ENCODE measurements around the gene MRPL28.
"Not testable (repeated sequence)": the region's sequence is repeated elsewhere in the genome, so short reads cannot be mapped to it uniquely, and the experiment has no call there.

Gene MRPL28

DNA sequence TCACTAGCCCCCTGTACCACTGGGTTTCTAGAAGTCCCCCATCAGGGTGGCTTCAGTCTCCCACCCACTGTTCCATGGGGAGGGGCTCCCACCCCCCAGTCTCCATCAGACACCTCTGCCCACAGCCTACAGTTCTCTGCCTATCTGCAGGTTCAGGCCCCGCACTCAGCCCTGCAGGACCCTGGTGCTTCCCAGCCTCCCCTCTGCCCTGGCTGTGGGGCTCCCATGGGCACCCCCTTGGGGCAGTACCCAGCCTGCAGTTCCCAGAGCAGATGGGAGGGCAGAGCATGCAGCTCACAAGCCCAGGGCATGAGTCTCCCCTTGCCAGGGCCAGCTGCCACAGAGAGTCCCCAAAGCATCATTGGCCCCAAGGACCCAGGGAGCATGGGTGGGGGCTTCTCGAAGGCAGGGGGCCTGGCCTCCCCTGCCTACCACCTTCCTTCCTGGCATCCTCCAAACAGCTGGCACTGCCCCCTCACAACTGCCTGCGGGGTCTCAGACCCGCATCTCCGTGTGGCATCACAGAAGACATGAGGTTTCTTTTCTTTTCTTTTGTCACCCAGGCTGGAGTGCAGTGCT lies 2.8 kb upstream of the MRPL28 start:
- no peak for DNase-seq

DNA sequence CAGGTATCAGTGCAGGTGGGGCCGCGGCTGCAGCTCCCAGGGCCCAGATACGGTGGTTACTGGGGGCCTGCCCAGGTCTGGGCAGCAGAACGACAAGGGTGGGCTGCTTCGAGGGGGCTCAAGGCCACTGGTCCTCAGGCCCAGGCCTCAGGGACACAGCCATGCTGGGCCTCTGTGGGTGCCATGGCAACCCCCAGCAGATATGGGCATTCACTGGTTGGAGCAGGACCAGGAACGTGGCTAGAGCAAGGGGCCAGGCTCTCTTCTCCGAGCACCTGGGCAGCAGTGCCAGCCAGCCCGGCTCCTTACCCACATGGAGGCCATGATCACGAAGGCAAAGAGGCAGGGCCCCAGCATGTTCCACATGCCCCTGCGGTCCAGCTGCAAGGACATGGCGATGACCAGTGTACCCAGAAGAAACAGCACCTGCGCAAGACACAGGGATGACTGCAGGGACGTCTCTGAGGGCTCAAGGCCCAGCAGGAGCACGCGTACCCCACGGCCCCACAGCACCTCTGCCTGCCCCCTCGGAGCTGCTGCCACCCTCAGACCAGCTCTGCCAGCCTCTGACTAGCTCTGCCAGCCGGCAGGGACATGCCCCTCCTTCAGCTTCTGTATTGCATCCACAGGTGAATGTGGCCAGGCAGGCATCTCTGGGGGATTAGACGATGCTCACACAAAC lies 2.1 kb upstream of the MRPL28 start:
- no peak for DNase-seq

DNA sequence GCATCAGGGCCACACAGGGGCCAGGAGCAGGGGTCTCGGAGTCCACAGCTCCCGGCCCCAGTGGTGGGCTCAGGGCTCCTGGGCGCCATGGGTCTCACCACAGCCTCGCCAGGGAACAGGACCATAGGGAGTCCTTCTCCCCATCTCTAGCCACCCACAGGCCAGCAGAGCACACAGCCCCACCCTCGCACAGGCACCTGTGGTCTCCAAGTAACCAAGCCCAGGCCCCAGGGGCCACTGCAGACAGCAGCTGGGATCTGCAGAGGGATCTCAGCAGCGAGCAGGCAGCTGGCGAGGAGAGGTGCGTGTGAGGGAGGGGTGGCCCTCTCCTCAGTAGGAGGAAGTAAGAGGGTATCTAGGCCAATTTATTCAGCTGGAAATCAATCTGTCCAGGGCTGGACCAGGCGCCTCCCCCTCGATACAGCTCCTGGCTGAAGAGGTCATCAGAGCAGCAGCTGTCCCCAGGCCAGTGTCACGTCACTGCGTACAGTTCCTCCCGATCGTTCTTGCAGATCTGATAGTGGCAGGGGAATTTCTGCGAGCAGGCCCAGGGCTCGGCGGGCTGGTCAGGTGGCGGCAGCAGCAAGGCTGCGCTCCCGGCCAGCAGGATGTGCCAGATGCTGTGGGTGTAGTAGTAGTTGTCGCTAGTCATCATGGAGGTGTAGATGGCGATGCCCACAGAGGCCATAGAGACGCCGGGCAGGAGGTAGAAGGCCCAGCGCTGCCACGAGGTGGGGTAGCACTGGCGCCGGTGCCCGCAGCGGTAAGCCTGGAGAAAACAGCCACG lies 1.4 kb upstream of the MRPL28 start:
- no peak for DNase-seq

DNA sequence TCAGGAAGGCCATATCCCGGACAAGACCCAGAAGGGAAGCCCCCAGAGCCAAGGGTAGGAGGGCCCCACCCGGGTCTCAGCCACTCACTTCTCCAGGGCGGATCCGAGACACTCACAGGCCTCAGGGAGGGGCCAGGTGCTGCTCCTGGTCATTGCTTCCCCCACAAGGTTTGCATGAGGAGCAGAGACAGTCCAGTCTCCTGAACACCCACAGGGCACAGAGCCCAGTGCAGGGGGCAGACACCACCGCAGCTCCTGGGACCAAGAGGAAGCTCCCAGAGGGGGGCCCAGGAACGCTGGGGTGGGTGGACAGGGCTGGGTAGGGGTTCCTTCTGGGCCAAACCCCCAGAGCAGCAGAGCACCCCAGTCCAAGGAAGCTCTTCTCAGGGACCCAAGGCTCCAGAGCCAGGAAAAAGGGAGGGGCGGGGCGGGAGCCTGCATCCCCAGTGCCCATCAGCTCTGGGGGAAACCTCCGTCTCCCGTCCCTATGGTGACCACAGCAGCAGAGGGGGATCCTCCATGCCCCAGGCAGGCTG lies 709 bp upstream of the MRPL28 start:
- DNase-seq = no peak

DNA sequence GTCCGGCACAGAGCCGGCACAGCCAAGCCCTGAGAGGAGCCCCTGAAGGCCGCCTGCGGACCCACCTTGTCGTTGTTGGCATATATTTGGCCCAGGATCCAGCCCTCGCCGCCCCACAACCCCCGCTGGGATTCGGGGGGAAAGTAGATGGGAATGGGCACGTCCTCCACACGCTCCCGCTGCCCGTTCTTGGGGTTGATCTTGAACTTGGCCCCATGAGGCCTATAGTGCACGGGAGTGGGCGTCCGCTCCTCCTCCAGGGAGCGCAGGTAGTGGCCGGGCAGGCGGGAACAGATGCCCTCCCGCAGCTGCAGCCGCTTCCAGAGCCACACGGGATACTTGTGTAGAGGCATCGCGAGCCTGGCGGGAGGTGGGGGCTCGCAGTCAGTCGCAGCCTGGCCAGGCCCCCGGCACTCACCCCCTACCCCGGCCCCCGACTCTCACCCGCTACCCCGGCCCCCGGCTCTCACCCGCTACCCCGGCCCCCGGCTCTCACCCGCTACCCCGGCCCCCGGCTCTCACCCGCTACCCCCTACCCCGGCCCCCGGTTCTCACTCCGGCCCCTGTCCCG lies 387 bp downstream of the MRPL28 start:
- DNase-seq = no peak

DNA sequence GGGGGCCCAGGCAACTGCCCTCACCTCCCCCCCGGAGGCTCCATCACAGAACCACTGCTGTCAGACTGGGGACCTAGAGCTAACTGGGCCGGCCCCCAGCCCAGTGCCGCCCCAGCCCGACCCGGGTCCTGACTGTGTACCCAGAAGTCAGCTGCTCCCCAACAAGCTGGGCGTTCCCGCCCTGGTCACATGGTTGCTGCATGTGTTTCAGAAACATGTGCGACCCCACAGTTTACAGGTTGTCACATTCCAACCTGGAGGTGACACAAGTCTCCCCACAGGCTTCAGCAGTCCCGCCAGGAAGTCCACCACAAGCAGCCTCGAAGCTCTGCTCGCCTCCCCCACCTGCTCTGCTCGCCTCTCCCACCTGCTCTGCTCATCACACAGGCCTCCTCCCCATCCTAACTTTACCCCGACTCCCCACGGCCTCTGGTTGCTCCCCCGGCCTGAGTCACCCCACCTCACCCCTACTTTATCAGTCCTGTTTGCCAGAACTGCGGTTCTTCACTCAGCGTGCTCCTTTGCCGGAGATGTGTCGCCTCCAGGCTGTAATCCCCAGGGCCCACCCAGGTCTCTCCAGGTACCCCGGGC lies 968 bp downstream of the MRPL28 start:
- no peak for DNase-seq

DNA sequence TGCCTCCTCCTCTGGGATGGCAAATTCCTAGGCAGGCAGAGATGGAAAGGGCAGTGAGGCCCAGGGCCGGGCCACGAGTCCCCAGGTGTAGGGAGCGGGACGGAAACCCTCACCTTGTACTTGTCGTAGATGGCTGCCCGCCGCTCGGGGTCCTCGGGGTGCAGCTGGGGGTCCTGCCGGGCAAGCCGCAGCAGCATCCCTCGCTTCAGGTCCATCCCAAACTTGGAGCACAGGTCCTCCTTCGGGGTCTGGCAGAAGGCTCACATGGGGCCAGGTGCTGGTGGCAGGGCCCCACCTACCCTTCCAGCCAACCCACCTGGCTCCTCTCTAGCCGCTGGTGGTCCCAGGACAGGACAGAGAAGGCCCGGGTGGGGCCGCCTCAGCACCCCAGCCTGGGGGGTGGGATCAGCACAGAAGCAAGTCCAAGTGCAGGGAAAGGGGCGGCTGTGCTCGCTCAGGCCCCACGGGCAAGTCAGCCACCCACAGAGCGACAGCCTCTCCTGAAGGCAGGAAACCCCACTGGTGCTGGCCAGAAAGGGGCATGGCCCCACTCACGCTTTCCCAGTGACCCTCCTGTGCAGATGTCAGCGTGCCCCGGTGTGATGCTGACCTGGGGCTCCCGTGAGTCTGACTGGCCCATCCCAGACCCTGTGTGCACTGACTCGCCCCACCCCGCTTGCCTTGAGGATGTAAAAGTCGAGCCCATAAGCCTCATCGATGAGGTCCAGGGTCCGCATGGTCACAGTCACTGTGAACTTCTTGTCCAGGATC lies 1.8 kb downstream of the MRPL28 start:
- no peak for DNase-seq

DNA sequence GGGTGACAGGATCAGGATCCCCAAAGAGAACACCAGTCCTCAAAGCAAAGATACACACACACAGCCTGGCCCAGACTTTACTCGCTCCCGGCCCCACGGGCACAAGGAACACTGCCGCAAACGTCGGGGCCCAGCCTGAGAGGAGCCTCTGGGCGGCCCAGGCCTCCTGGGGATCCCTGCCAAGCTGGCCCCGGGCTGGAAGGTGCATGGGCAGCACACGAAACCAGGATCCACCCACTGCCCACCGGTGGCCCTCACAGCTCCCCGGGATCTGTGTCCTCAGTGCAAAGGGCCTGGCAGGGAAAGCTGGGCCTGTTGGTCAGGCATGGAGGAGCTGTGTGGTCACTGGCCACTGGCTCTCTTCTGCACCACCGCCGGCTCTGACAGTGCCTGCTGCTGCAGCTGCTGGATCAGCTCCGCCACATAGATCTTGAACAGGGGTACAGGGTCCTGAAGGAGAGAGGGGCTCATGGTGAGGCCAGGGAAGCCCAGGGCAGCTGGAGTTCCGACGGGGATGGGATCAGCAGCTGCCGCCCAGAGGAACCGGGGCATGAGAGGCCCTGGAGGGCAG lies 2.9 kb downstream of the MRPL28 start:
- DNase-seq = no peak

DNA sequence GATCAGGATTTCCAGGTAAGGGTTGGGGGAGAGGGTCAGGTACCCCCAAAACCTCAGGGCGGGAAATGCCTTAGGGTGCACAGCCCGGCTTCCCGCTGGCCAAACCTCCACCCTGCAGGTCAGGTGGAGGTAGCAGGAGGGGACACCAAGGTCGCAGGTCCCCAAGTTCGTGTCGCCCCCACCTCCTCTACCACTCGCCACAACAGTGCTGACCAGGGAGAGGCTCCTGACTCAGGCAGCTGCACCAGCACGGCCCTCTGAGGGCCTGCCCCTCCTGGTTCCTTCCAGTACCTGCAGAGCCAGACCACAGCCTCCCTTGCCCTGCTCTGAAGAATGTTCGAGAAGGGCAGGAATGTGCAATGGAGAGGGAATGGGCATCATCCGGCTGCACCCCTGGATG lies 3.9 kb downstream of the MRPL28 start:
- no peak for DNase-seq

DNA sequence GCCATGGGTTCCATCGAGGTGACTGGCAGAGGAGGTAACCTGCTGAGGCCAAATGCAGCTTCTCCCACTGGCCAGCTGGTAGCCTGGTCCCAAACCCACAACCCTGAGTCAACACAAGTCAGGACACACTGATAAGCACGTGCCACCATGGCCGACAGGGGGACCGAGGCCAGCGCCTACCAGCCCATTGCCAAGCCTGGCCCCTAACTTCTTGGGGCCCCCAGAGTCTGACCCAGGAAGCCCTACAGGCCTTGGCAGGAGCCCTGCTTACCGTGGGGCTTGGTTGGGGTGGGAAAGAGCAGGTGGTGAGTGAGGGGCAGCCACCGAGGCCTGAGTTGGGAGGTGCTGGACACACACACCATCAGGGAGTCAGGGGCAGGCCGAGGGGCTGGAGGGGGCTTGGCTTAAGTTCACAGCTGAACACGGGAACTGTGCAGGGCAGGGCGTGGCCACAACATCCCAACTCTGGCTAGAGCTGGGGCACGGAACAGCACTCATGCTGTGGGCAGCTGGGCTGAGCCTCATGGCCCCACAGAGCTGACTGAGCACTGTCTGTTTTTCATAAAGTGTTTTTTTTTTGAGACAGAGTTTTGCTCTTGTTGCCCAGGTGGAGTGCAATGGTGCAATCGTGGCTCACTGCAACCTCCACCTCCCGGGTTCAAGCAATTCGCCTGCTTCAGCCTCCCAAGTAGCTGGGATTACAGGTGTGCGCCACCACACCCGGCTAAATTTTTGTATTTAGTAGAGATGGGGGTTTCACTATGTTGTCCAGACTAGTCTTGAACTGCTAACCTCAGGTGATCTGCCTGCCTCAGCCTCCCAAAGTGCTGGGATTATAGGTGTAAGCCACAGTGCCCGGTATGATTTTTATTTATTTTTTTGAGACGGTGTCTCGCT lies 5.5 kb downstream of the MRPL28 start:
- DNase-seq = no peak

DNA sequence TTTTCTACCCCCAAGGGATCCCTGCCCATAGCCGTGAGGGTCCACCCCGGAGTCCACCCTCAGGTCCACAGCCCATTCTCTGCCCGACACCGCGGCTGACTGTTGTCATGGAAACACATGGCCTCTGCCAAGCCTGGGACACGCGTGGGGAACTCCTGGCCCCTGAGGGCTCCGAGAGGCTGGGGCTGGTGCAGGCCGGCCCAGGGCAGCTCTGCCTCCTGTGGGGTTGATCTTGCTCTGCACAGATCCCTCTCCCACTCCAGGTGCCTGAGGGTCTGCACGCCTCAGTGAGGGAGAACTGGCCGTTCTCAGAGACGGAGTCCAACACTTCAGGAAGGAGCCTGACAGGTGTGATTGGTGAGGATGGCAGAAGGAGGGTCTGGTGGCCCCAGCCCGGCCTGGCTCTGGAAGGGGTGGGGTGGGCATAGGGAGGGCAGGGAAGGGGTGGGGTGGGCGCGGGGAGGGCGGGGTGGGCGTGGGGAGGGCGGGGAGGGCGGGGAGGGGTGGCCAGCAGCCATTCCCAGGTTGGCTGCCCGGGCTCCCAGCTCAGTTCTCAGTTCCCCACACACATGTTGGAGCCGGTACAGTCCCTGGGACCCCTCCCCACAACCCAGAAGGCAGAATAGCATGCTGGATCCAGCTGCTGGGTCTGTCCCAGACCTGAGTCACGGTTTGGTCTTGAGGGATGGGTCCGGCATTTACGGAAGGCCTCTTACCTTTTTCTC lies 6.4 kb downstream of the MRPL28 start:
- no peak for DNase-seq

DNA sequence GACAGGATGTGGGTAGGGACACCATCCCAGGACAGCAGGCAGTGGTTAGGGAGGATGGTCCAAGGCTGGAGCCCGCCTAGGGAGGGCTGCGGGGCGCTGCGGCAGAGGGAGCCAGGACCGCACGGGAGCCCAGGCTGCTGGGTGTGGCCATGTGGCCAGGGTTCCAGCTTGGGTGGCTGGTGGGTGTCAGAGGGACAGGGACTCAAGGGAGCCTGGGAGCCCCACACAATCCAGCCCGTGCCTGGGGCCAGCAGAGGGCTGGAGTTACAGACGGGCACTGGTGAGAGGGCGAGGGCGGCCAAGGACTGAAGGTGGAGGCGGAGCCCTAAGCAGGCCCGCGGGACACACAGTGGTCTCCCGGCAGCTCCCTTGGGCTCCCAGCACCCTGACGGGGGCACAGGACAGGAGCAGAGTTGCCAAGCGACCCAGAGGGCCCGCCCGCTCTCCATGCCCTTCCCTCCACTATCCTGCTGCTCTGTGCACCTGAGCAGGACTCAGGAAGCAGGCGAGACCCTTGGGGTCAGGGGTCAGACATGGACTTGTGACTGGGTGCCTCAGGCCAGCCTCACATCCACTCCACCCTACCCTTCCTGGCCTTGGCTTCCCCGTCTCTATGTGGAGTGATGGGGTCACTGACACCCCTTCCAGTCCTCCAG lies 7.1 kb downstream of the MRPL28 start:
- no peak for DNase-seq

DNA sequence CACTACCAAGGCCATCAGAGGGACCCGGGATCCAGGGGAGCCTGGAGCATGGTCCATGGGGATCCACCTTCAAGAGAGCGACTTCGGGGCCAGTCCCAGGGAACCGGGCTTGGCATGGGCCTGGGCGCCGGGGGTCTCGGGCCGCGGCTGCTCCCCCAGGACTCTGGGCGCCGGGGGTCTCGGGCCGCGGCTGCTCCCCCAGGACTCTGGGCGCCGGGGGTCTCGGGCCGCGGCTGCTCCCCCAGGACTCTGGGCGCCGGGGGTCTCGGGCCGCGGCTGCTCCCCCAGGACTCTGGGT lies 7.7 kb downstream of the MRPL28 start:
- not testable (repeated sequence) for DNase-seq

DNA sequence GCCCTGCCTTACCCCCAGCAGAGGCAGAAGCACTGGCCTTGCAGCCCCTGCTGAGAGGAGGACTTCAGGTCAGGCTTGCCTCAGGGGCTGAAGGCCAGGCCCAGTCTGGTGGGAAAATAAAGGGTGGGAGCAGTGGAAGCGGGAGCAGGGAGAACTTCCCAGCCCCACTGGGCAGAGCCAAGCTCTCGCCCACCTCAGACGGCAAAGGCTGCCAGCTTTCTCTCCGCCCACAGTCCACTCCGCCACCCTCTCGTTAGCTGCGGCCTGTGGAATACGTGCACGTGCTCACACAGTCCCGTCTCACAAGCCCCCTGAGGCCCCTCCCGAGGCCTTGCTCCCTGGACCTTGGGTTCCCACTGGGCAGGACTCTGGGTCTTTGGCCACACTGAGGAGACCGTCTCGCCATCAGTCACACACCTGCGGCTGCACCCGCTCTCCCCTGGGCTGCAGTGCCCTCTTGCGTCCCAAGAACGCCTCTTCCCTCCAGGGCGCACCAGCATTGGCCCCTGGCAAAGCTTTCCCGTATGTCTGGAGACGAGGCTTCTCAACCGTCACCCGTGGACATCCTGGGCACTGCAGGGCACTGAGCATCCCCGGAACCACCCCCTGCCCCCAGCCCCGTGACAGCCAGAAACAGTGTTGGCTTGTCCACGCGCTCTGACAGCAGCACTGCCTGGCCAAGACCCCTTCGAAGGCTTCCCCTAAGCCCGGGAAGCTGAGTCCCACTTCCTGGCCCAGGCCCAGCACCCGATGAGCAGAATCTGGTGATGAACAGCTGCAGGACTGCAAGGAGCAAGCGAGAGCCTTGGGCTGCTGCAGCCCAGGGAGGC lies 8.3 kb downstream of the MRPL28 start:
- DNase-seq = peak; percentile 98

DNA sequence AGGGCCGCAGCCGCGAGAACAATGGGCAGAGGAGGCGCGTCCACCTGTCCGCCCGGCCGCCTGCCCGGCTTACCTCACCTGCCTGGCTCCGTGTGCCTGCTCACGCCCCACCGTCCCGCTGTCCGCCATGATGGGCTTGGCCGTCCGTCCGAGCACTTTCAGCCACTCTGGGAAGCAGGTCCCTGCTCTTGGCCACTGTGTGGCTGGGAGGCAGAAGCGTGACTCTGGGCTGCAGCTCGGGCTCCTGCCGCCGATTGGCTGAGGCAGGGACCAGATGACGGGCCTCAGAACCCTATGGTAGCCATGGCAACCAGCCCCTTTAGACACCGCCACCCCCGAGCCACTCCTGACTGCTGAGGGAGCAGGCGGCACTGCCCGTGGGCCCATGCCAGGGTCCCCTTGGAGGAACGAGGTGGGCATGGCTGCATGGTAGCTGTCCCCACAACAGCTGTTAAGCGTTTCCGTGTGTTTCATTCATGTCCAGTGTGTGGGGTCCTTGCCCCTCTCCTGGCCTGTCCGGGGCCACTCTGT lies 8.9 kb downstream of the MRPL28 start:
- DNase-seq = no peak

DNA sequence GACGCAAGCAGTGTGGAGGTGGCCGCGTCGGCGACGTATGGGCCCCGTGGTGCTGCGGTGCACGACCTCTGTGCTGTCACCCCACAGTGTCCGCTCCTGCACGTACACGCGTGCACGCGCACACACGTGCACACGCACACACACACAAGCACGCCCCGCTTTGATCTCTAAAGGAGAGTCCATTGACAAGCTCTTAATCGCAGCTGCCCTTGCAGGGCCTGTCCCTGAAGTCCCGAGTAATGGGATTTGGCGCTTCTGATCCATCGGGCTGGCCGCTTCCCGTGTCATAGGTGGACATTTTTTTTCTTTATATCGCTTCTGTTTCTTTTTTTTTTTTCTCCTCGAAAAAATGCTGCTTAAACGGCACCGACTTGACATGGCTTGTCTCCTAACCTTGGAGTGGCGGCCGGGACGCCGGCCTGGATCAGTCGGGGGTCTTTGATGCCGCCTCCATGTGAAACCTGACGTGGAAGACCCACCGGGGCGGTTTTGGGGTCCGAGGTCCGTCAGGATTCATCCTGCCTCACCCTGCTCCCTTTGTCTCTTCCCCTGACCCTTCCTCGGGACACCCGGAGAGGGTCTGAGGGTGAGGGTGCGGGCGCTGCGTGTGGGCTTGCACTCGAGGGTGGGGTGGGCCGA lies 9.5 kb downstream of the MRPL28 start:
- DNase-seq = no peak

DNA sequence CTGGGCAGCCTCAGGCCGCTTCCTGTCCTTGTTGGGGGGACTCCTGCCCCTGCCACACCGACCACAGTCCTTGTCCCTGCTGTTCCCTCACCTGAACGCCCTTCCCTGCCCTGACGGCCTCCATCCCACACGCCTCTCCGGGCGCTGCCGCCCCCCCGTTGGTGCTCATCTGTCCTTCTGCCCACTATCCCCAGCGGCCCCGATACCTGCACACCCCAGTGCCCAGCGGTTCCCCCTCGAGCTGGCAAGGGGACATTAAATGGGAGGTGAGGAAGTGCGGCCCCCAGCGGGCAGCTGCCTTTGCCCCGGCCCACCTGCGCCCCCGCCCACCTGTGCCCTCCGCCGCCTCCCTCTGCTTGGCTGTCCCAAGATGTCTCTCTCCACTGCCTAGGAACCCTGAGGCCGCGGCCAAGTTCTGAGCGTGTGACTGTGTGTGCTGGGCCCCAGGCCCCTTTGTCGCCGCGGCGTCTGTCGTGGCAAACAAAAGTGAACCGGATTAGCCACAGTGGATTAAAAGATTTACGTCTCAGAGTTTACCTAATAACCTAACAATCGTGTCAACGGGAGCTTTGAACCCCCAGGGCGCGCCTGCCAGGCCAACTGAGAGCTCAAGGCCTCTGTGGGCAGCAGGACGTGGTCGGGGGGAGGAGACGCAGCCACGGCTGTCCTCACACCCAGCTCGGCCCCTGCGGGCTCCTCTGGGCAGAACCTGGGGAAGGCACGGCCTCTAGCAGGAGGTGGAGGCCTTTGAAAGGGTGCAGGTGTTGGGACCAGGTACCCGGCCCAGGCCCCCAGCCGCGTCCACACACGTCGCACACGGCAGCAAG lies 10.3 kb downstream of the MRPL28 start:
- DNase-seq = no peak
